GM19324 (cell line): ENCODE results near the gene MRPL1.
"Not testable (repeated sequence)": the region's sequence is repeated elsewhere in the genome, so short reads cannot be mapped to it uniquely, and the experiment has no call there.

Experiments used
- ATAC-seq: cut with Tn5 transposase; IDR thresholded peaks from one replicate; pipeline ENCODE4 v1.9.1; 2021; ENCODE audit warnings: mild to moderate bottlenecking, moderate library complexity; ENCODE audit not compliant: unreplicated experiment, low FRiP score

MRPL1 gene

GRCh38 chr4:77963004-77963403, 100.4 kb downstream of the MRPL1 start:
- no peak for ATAC-seq

GRCh38 chr4:77973657-77974056, 111.0 kb downstream of the MRPL1 start:
- ATAC-seq, result not testable (repeated sequence)

- ATAC-seq, result not testable (repeated sequence)
Measured at GRCh38 chr4:77982900-77983540, 120.4 kb downstream of the MRPL1 start.

GRCh38 chr4:77983612-77984311, 121.1 kb downstream of the MRPL1 start:
- ATAC-seq, result not testable (repeated sequence)

GRCh38 chr4:77989968-77990367, 127.3 kb downstream of the MRPL1 start:
- ATAC-seq, result no peak

GRCh38 chr4:77990456-77990855, 127.8 kb downstream of the MRPL1 start:
- ATAC-seq, result no peak

GRCh38 chr4:77990904-77991358, 128.3 kb downstream of the MRPL1 start:
- no peak for ATAC-seq

GRCh38 chr4:77992581-77992980, 130.0 kb downstream of the MRPL1 start:
- ATAC-seq, result no peak

- peak; percentile 74 for ATAC-seq
Measured at GRCh38 chr4:77994194-77994721, 131.6 kb downstream of the MRPL1 start.

- no peak for ATAC-seq
Measured at GRCh38 chr4:77996076-77996475, 133.4 kb downstream of the MRPL1 start.

GRCh38 chr4:78001531-78001930, 138.9 kb downstream of the MRPL1 start:
- ATAC-seq, result no peak

- no peak for ATAC-seq
Measured at GRCh38 chr4:78002260-78002659, 139.6 kb downstream of the MRPL1 start.
